NT2/D1 (cell line): ENCODE measurements around the gene SDR42E2.

Experiments
- SUZ12 ChIP-seq: IDR thresholded peaks from 2 replicates; pipeline ENCODE4 v1.6.1; 2011; ENCODE audit not compliant: insufficient read length, insufficient read depth; ENCODE audit errors: extremely low read depth
- YY1 ChIP-seq: IDR thresholded peaks from 2 replicates; pipeline ENCODE4 v1.6.1; 2011; ENCODE audit not compliant: insufficient read length, insufficient read depth
- ZNF274 ChIP-seq: IDR thresholded peaks from 2 replicates; pipeline ENCODE4 v1.6.1; 2011; ENCODE audit warnings: mild to moderate bottlenecking, low read depth, low read length

DNA sequence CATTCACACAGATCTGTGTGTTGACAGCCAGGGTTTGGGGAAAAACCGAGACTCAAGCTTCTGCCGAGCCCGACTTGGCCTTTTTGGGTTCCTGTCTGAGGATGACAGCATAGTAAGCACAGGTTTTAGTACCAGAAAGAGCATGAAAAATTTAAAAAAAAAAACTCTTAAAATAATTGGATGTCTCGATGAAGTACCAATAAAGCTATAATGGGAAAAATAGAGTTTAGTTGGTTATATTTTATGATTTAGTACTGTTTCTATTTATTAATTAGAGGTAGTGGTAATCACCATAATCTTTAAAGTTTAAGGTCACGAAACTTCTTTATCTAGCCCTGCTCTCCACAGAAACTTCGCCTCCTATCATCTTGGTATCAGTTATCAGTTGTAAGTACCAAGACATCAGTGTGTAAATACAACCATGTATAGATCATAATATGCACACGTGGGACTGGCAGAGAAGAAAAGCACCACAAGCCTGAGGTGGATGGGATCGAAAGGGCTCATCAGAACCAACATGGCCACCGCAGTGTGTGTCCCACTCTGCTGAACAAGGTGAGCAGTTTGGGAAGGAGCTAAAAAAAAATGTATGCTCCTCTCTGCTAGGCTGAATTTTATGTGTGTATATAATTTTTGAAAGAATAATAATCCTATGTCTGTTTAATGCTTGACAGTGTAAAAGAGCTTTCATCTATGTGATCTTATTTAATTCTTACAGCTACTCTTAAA is 29.4 kb downstream of the SDR42E2 start:
- TF ChIP-seq YY1 (no peak), SUZ12 (no peak), ZNF274 (no peak)
